Activated CD4-positive, alpha-beta memory T cell treated with anti-CD3 and anti-CD28 coated beads for 36 hours (primary cell): ENCODE data around the gene COX14. TPM values are rescaled to one million over a fixed set of nuclear protein-coding genes. Genes with fewer than 3 reads are reported as not detected.

Experiments used
- CTCF ChIA-PET: fragments of 350-600 bp; sonication (Branson Sonifier 250); formaldehyde crosslinking; loops from one replicate; lab custom pipeline; 2021; ENCODE audit warnings: antibody characterized with exemption, inconsistent platforms; lab: Charles Lee
- POLR2A ChIA-PET: fragments of 350-600 bp; sonication (Branson Sonifier 250); formaldehyde crosslinking; loops from one replicate; lab custom pipeline; 2021; ENCODE audit warnings: antibody characterized with exemption; lab: Charles Lee
- DNase-seq: peaks from one replicate; pipeline ENCODE4 v3.0.0-alpha.2; 2020
- H3K27ac Mint-ChIP-seq: one replicate; pipeline ENCODE4 v1.8.0; 2021; ENCODE audit warnings: mixed read lengths
- H3K27me3 Mint-ChIP-seq: one replicate; pipeline ENCODE4 v1.8.0; 2021; ENCODE audit warnings: mixed read lengths
- H3K36me3 Mint-ChIP-seq: one replicate; pipeline ENCODE4 v1.8.0; 2021; ENCODE audit warnings: mixed read lengths
- H3K4me1 Mint-ChIP-seq: one replicate; pipeline ENCODE4 v1.8.0; 2021; ENCODE audit warnings: low read depth, mixed read lengths
- H3K4me3 Mint-ChIP-seq: one replicate; pipeline ENCODE4 v1.8.0; 2021; ENCODE audit warnings: mild to moderate bottlenecking, mixed read lengths
- H3K9me3 Mint-ChIP-seq: one replicate; pipeline ENCODE4 v1.8.0; 2021; ENCODE audit warnings: mixed read lengths
- intact Hi-C: fragments of 100-400 bp; cut with micrococcal nuclease; formaldehyde crosslinking; loops from one replicate; pipeline ENCODE4 v1.15.1; 2023
- total RNA-seq, 2 experiments: library from RNA; stranded (reverse); gene quantifications; one replicate each; pipeline ENCODE4 v1.2.3, GENCODE V29; 2021

The COX14 gene
- total RNA-seq, 2 experiments from 2014 or later: 46.1 to 48.7 TPM

DNA sequence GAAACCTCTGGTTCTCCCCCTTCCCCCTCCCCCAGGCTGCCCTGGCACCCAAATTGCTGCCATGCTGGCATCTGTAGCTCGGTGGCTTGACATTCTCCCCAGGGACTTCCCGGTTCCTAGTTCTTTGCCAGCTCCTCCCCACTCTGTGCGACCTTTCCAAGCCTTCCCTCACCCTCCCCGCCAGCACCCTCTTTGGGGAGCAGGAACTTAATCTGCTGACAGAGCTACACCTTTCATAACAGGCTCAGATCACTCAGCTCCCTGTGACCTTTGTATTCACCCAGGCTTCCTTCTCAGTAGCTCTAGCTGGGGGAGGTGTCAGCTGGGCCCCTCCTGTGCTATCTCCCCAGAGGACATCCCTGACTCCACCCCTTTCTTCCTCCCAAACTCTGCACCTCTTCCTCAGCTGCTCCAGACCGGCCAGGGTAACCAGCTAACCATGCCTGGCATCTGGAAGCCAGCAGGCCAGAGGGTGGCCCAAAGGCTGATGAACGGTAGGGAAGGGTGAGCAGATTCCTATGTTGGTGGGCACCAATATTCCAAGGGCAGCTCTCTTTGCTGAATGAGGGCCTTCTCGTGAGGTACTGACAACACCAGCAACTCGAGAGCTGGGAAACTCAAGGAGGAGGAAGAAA lies 1.8 kb upstream of the COX14 start:
- ChIA-PET POLR2A (interaction anchor here (2.2 to 4.1 kb wide), 3 partner anchors 8 to 56 kb away, joined by 8 to 34 read pairs (median 21); partner anchors contain the start of genes CERS5 and SMARCD1), CTCF (interaction anchor here (0.6 to 9.4 kb wide), 22 partner anchors 9 to 291 kb away, joined by 4 to 138 read pairs (median 17); partner anchors contain the start of genes CERS5, GPD1, LARP4 and SMARCD1)
- Mint-ChIP-seq H3K9me3 (no peaks in the 10 kb centered on the region), H3K36me3 (peaks cover 6% of the 10 kb centered on the region), H3K4me1 (peaks cover 24% of the 10 kb centered on the region), H3K27me3 (no peaks in the 10 kb centered on the region), H3K4me3 (no peak overlapping the region), H3K27ac (no peak overlapping the region)
- intact Hi-C loops: loop anchor here (5.0 to 10.0 kb wide), 2 partner anchors 112 to 205 kb away; no protein-coding TSS in a partner anchor
- peak; percentile 20 for DNase-seq

DNA sequence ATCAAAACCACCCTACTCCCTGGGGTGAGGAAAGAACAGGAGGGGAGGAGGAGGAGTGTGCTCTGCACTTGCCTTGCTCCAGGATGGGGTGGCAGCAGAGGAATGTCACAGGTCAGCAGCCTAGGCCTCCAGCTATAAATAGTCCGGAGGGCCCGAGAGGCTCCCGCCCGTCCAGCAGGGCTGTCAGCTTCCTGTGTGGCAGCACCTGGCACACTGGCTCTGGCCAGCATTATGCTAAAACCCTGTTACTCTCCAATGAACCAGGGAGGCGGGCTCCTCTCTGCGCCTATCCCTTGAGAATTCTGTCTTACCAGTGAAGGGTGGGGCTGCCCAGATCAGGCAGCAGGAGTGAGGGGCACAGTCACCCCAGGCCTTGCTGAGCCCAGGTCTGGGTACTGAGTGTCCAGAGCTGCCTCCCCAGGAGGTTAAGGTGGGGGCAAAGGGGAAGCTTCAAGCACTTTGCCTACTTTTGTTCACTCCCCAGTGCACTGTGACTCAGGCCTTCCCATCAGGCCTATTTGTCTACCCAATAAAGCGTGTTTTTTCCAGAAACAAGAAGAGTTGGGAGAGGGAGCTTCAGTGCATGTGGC lies 1.2 kb upstream of the COX14 start:
- H3K27me3 Mint-ChIP-seq: no peaks in the 10 kb centered on the region
- DNase-seq: peak; percentile 19

DNA sequence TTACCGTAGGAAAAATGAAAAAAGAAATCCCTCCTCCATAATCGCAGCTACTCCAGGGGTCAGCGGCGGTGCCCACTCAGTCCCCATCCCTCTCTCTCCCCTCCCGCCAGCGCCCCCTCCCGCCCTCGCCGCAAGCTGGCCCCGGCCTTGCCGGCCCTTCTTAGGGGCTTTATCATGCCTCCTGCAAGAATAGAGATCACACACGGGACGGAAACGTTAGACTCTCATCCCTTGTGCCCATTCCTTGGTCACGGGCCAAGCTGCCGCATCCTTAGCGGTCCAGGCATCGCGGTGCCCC lies 692 bp upstream of the COX14 start:
- CTCF ChIA-PET: interaction anchor here (0.6 to 9.4 kb wide), 49 partner anchors 10 to 876 kb away, joined by 3 to 138 read pairs (median 7); partner anchors contain the start of genes BCDIN3D, CERS5, GPD1 and LARP4
- Mint-ChIP-seq H3K36me3 (peaks cover 14% of the 10 kb centered on the region), H3K4me1 (peaks cover 34% of the 10 kb centered on the region), H3K4me3 (peak overlapping the region; percentile 92), H3K9me3 (no peaks in the 10 kb centered on the region), H3K27me3 (no peaks in the 10 kb centered on the region), H3K27ac (peak overlapping the region; percentile 93)
- intact Hi-C loops: loop anchor here (1.0 to 10.0 kb wide), 4 partner anchors 111 to 393 kb away; partner anchors contain the start of genes DIP2B and LARP4
- DNase-seq: no peak
- POLR2A ChIA-PET: interaction anchor here (0.8 to 4.1 kb wide), 14 partner anchors 8 to 370 kb away, joined by 3 to 34 read pairs (median 6); partner anchors contain the start of genes CERS5, GPD1, LIMA1 and RACGAP1

More for the DNA sequence above, 1.2 kb upstream of the COX14 start:
- Mint-ChIP-seq H3K4me3 (peak overlapping the region; percentile 92), H3K36me3 (peaks cover 11% of the 10 kb centered on the region), H3K27ac (peak overlapping the region; percentile 18), H3K4me1 (peaks cover 30% of the 10 kb centered on the region), H3K9me3 (no peaks in the 10 kb centered on the region)
- ChIA-PET CTCF (interaction anchor here (0.6 to 9.4 kb wide), 40 partner anchors 9 to 620 kb away, joined by 3 to 138 read pairs (median 10); partner anchors contain the start of genes BCDIN3D, CERS5, GPD1 and LARP4), POLR2A (interaction anchor here (1.1 to 4.1 kb wide), 9 partner anchors 9 to 112 kb away, joined by 3 to 34 read pairs (median 6); partner anchors contain the start of genes CERS5, RACGAP1 and SMARCD1)
- intact Hi-C loops: loop anchor here (1.0 to 10.0 kb wide), 4 partner anchors 111 to 393 kb away; partner anchors contain the start of genes DIP2B and LARP4

DNA sequence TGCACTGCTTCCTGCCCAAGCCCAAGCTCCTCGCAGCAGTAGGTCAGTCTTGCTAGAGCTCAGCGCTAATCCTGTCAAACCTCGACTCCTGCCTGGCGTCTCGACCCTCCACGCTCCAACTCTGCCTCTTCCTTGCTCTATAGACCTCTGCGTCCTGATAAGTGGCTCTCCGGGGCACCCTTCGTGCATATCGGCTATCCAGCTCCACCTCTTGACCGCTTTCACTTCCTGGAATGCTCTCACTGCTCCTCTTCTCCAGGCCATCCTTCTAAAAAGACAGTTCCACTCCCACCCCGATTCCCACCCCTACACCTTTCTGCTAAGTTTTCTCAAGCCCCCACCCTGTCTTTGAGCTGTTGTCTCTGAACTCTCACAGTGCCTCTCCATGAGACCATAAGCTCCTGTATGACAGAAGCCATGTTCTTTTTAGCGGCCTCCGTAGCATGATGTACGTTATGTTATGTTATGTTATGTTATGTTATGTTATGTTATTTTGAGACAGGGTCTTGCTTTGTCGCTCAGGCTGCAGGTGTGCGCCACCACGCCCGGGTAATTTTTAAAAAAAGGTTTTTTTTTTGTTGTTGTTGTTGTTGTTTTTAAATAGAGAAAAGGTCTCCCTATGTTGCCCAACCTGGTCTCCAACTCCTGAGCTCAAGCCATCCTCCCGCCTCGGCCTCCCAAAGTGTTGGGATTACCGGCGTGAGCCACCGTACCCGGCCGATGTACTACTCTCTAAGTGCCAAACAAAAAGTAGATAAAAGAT lies 601 bp downstream of the COX14 start:
- no peaks in the 10 kb centered on the region for H3K9me3 Mint-ChIP-seq
- H3K4me3 Mint-ChIP-seq: peak overlapping the region; percentile 92
- H3K27me3 Mint-ChIP-seq: no peaks in the 10 kb centered on the region
- H3K4me1 Mint-ChIP-seq: peaks cover 43% of the 10 kb centered on the region
- peaks cover 18% of the 10 kb centered on the region for H3K36me3 Mint-ChIP-seq
- DNase-seq: no peak
- peak overlapping the region; percentile 93 for H3K27ac Mint-ChIP-seq
- CTCF ChIA-PET: interaction anchor here (1.0 to 9.4 kb wide), 30 partner anchors 11 to 818 kb away, joined by 3 to 138 read pairs (median 10); partner anchors contain the start of genes CERS5, GPD1, LARP4 and LIMA1
- POLR2A ChIA-PET: interaction anchor here (0.6 to 4.1 kb wide), 21 partner anchors 8 to 371 kb away, joined by 3 to 34 read pairs (median 4); partner anchors contain the start of genes CERS5, GPD1, LARP4 and LIMA1
- intact Hi-C loops: loop anchor here (1.0 to 10.0 kb wide), 4 partner anchors 27 to 202 kb away; partner anchors contain the start of genes CERS5 and SMARCD1

DNA sequence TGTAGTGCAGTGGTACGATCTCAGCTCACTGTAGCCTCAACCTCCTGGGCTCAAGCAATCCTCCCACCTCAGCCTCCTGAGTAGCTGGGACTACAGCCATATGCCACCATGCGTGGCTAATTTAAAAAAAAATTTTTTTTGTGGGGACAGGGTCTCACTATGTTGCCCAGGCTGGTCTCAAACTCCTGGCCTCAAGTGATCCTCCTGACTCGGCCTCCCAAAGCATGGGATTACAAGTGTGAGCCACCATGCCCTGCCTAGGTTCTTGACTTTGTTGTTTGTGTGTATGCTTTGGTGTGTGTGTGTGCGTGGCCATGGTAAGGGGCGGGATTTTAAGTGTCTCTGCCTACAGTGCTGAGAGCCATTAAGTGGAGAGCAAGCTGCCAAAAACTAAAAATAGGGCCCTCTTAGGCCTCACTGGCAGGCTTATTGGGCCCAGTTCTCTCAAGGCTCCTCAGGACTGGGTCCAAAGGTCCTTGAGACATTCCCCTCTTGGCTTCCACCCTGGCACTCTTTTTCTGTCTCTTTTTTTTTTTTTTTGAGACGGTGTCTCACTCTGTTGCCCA lies 5.1 kb downstream of the COX14 start:
- Mint-ChIP-seq H3K27me3 (no peaks in the 10 kb centered on the region), H3K4me3 (no peak overlapping the region), H3K9me3 (no peaks in the 10 kb centered on the region), H3K36me3 (peaks cover 24% of the 10 kb centered on the region), H3K27ac (no peak overlapping the region), H3K4me1 (peaks cover 36% of the 10 kb centered on the region)
- ChIA-PET POLR2A (interaction anchor here (1.3 kb wide), 1 partner anchor 32 kb away, joined by 3 read pairs; the partner anchor contains the start of gene SMARCD1), CTCF (interaction anchor here (1.2 to 9.4 kb wide), 2 partner anchors 11 to 19 kb away, joined by 3 to 128 read pairs; no protein-coding TSS in a partner anchor)
- DNase-seq: peak; percentile 6
- intact Hi-C loops: loop anchor here (10.0 kb wide), 1 partner anchor 198 kb away; no protein-coding TSS in a partner anchor

GRCh38 chr12:50119387-50119786 lies 7.4 kb downstream of the COX14 start:
- Mint-ChIP-seq H3K9me3 (no peaks in the 10 kb centered on the region), H3K4me3 (no peak overlapping the region), H3K36me3 (peaks cover 25% of the 10 kb centered on the region), H3K27me3 (no peaks in the 10 kb centered on the region), H3K27ac (peak overlapping the region; percentile 45), H3K4me1 (peaks cover 27% of the 10 kb centered on the region)
- POLR2A ChIA-PET: no interaction called here
- CTCF ChIA-PET: interaction anchor here (0.5 to 0.6 kb wide), 2 partner anchors 13 to 338 kb away, joined by 3 read pairs; no protein-coding TSS in a partner anchor
- DNase-seq: no peak
- intact Hi-C loops: loop anchor here (10.0 kb wide), 1 partner anchor 195 kb away; no protein-coding TSS in a partner anchor

GRCh38 chr12:50120521-50120920 lies 8.5 kb downstream of the COX14 start:
- H3K4me1 Mint-ChIP-seq: peaks cover 28% of the 10 kb centered on the region
- no peak overlapping the region for H3K27ac Mint-ChIP-seq
- no peaks in the 10 kb centered on the region for H3K27me3 Mint-ChIP-seq
- CTCF ChIA-PET: interaction anchor here (1.2 to 3.0 kb wide), 3 partner anchors 9 to 12 kb away, joined by 4 to 21 read pairs (median 5); partner anchors contain the start of gene COX14
- POLR2A ChIA-PET: interaction anchor here (0.7 kb wide), 1 partner anchor 8 kb away, joined by 3 read pairs; the partner anchor contains the start of gene COX14
- no peaks in the 10 kb centered on the region for H3K9me3 Mint-ChIP-seq
- intact Hi-C loops: no loop called here
- H3K4me3 Mint-ChIP-seq: no peak overlapping the region
- DNase-seq: no peak
- peaks cover 22% of the 10 kb centered on the region for H3K36me3 Mint-ChIP-seq

DNA sequence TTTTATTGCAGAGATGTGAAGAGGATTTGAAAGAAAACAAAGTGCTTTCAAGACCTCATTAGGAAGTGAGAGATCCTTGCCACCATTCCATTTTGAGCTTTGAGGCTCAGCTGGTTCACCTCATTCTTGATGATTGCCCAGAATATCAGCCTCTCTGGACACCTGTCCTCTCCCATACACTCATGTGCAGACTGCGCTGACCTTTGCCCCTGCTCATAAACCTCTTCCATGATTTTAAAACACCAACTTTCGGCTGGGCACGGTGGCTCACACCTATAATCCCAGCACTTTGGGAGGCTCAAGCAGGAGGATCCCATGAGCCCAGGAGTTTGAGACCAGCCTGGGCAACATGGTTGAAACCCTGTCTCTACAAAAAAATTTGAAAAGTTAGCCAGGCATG lies 8.9 kb downstream of the COX14 start:
- Mint-ChIP-seq H3K27me3 (no peaks in the 10 kb centered on the region), H3K9me3 (no peaks in the 10 kb centered on the region), H3K4me1 (peaks cover 27% of the 10 kb centered on the region), H3K27ac (no peak overlapping the region), H3K4me3 (no peak overlapping the region), H3K36me3 (peaks cover 18% of the 10 kb centered on the region)
- ChIA-PET POLR2A (no interaction called here), CTCF (interaction anchor here (1.2 to 3.0 kb wide), 3 partner anchors 8 to 11 kb away, joined by 4 to 21 read pairs (median 5); partner anchors contain the start of gene COX14)
- intact Hi-C loops: no loop called here
- no peak for DNase-seq

DNA sequence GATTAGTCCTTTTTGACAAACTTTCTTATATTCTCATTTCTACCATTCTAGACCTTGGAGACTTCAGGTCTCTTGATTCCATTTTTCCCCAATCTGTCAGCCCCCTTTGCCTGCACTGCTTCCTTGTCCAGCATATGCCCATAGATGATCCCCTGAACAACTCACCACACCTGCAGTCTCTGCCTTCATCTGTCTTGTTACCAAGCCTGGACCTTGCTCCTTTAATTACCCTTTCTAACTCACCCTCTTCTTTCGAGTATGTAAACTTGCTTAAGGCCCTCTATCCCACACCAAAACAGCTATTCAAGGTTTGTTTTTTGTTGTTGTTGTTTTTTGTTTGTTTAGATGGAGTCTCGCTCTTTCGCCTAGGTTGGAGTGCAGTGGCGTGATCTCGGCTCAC lies 9.6 kb downstream of the COX14 start:
- Mint-ChIP-seq H3K4me1 (peaks cover 21% of the 10 kb centered on the region), H3K36me3 (peaks cover 13% of the 10 kb centered on the region), H3K27ac (no peak overlapping the region), H3K9me3 (no peaks in the 10 kb centered on the region), H3K27me3 (no peaks in the 10 kb centered on the region), H3K4me3 (no peak overlapping the region)
- DNase-seq: no peak
- intact Hi-C loops: no loop called here
- CTCF ChIA-PET: interaction anchor here (1.7 to 3.0 kb wide), 2 partner anchors 10 to 11 kb away, joined by 5 to 21 read pairs; partner anchors contain the start of gene COX14
- POLR2A ChIA-PET: interaction anchor here (1.5 kb wide), 1 partner anchor 10 kb away, joined by 5 read pairs; the partner anchor contains the start of gene COX14

- peaks cover 20% of the 10 kb centered on the region for H3K36me3 Mint-ChIP-seq
- H3K27me3 Mint-ChIP-seq: no peaks in the 10 kb centered on the region
- H3K4me1 Mint-ChIP-seq: peaks cover 14% of the 10 kb centered on the region
- no peak overlapping the region for H3K27ac Mint-ChIP-seq
- CTCF ChIA-PET: interaction anchor here (1.2 to 2.4 kb wide), 3 partner anchors 9 to 53 kb away, joined by 3 to 13 read pairs (median 4); no protein-coding TSS in a partner anchor
- POLR2A ChIA-PET: interaction anchor here (0.6 to 1.5 kb wide), 2 partner anchors 11 to 290 kb away, joined by 3 to 5 read pairs; partner anchors contain the start of gene COX14
- no peak overlapping the region for H3K4me3 Mint-ChIP-seq
- no peak for DNase-seq
- H3K9me3 Mint-ChIP-seq: no peaks in the 10 kb centered on the region
- intact Hi-C loops: no loop called here
Observed at GRCh38 chr12:50123203-50123602, 11.2 kb downstream of the COX14 start.
